Fibroblast of skin of back (primary cell): ENCODE data around the gene TLX1. TPM values are rescaled to one million over a fixed set of nuclear protein-coding genes. Genes with fewer than 3 reads are reported as not detected.
A peak's percentile ranks its signal among the peaks of the same experiment; 100 is the strongest.

Source experiments
- DNase-seq: peaks from one replicate; pipeline ENCODE4 v3.0.0-alpha.2; 2013
- polyA plus RNA-seq, 2 experiments: library from polyadenylated mRNA; unstranded; fragments of 120-200 nt; gene quantifications; one replicate each; pipeline ENCODE4 v1.2.1, GENCODE V29; 2013; ENCODE audit not compliant: insufficient read length in 2 of 2

Gene TLX1
- not detected for polyA plus RNA-seq (2013, experiment 1 of 2; ENCODE audit: insufficient read length)
- not detected for polyA plus RNA-seq (2013, experiment 2 of 2; ENCODE audit: insufficient read length)

- DNase-seq = no peak
Measured at GRCh38 chr10:101130984-101131961, at the start of gene TLX1. TSS of gene TLX1 (plus strand) at chr10:101131300. CDS start at chr10:101131542, 242 bp downstream.

GRCh38 chr10:101085846-101086245 lies 45.3 kb upstream of the TLX1 start:
- DNase-seq = no peak

- DNase-seq = no peak
Measured at GRCh38 chr10:101087376-101087775, 43.7 kb upstream of the TLX1 start.

- no peak for DNase-seq
Measured at GRCh38 chr10:101087965-101088364, 43.1 kb upstream of the TLX1 start.

GRCh38 chr10:101089520-101090299 lies 41.4 kb upstream of the TLX1 start:
- no peak for DNase-seq

- no peak for DNase-seq
Measured at GRCh38 chr10:101090597-101090996, 40.5 kb upstream of the TLX1 start.

- peak; percentile 71 for DNase-seq
Measured at GRCh38 chr10:101091546-101092290, 39.4 kb upstream of the TLX1 start.

- DNase-seq = no peak
Measured at GRCh38 chr10:101092881-101093354, 38.2 kb upstream of the TLX1 start.

GRCh38 chr10:101094121-101094879 lies 36.8 kb upstream of the TLX1 start:
- no peak for DNase-seq

- DNase-seq = no peak
Measured at GRCh38 chr10:101095004-101095403, 36.1 kb upstream of the TLX1 start.

- peak; percentile 57 for DNase-seq
Measured at GRCh38 chr10:101095550-101096213, 35.4 kb upstream of the TLX1 start.

GRCh38 chr10:101096378-101096777 lies 34.7 kb upstream of the TLX1 start:
- no peak for DNase-seq

- peak; percentile 11 for DNase-seq
Measured at GRCh38 chr10:101097881-101098280, 33.2 kb upstream of the TLX1 start.

- DNase-seq = no peak
Measured at GRCh38 chr10:101099901-101100300, 31.2 kb upstream of the TLX1 start.

- no peak for DNase-seq
Measured at GRCh38 chr10:101101372-101101881, 29.7 kb upstream of the TLX1 start.

GRCh38 chr10:101103430-101103829 lies 27.7 kb upstream of the TLX1 start:
- DNase-seq = no peak

- no peak for DNase-seq
Measured at GRCh38 chr10:101106351-101106750, 24.7 kb upstream of the TLX1 start.

- DNase-seq = no peak
Measured at GRCh38 chr10:101107771-101108170, 23.3 kb upstream of the TLX1 start.

GRCh38 chr10:101110856-101111523 lies 20.1 kb upstream of the TLX1 start:
- no peak for DNase-seq

GRCh38 chr10:101111547-101111946 lies 19.6 kb upstream of the TLX1 start:
- DNase-seq = no peak
